Stimulated activated CD4-positive, alpha-beta T cell treated with anti-CD3 and anti-CD28 coated beads, Interleukin-12 subunit alpha, Interleukin-12 subunit beta, amount 100 ng/mL, for 4 hours (primary cell): ENCODE results near the gene DNAJC15.

Source experiments
- DNase-seq: peaks from one replicate; pipeline ENCODE4 v3.0.0-alpha.2; 2020

DNAJC15 gene

DNA sequence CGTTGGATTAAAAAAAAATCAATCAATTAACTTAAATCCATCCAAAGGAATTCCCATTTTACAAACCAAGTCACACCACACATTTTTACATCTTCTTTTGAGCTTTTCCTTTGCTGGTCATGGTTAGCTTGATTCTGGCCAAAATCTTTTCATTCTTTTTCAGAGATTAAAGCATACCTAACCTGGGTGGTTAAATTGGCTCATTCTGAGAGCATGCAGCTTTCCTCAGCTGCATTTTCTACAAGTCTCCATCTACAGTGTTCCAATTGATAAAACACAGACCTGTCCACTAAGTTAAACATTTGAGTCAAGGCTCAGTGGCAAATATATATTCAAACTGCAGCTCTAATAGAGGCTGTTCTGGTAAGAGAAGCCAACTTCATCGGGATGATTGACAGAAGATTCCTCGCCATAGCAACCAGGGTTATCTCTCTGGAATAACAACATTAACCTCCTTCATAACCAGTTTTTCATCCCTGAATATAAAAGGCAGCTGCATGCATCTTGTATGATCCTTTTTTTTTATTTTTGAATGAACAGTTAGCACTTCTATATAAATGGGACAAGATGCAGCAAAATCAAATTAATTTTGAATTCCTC is 106.2 kb downstream of the DNAJC15 start:
- no peak for DNase-seq

DNA sequence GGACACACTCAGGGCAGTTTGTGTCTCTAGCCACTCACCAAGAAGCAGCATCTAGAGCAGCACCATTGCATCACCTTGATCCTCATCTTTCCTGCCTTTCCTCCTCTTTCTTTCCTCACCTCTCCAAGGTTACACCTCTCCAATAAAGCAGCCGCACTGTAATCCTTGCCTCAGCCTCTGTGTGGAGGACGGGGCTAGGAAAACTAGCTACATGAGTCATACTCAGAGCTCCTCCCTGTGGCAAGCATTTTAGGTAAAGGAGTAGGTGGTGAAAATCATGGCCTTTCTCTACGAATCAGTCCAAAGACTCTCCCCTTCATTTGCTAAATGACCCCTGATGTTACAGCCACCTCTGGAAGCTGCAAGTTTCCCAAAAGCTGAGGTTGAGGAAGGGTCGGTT is 108.9 kb downstream of the DNAJC15 start:
- no peak for DNase-seq

DNA sequence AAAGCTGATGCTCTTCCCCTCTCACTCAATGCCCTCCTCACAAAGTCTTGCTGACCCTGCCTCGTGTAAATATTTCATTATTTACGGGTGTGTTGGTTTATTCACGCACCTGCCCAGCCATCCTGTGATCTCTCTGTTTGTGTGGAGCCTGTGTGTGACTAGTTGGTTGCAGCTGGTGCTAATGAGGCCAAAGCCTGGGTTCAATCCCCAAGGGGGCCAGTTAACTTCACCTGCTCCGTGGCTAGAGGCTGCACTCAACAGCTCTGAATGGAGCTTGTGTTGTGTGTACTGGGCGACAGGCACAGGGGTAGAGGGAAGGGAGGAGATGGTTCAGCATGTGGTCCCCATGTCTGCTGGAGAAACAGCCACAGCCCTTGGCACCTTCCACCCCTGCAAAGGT is 109.5 kb downstream of the DNAJC15 start:
- DNase-seq: no peak

DNA sequence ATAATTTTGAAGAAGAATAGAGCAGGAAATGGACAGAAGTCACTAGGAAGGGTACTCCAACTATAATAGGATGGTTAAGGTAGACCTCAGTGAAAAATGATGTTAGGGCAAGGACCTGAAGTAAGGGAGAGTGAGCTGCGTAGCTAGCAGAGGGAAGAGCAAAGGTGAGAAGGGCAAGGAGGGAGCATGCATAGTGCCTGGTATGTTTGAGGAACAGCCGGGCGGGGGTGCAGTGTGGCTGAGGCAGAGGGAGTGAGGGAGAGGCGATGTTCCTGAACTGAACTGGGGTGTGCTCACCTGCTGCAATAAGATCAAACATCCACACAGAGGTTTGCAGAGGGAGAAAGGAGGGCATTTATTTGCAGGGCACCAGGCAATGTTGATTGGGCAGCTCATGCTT is 110.4 kb downstream of the DNAJC15 start:
- no peak for DNase-seq

DNA sequence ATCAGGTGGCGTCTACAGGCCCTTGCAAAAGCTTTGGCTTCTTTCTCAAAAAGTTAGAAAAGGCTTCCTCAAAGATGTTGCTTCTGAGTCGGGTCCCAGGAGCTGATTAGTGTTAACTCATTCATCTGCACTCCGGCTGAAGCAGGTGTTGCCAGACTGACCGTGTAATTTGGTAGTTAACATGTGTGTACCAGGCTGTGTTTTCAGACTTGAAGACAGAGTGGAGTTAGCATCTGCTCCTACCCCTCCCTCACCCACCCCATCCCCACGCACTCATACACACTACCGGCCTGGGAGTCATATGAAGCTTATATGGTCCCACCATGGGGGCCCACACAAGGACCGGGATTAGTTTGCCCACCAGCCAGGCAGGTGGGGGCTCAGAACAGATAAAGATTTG is 111.5 kb downstream of the DNAJC15 start:
- no peak for DNase-seq

DNA sequence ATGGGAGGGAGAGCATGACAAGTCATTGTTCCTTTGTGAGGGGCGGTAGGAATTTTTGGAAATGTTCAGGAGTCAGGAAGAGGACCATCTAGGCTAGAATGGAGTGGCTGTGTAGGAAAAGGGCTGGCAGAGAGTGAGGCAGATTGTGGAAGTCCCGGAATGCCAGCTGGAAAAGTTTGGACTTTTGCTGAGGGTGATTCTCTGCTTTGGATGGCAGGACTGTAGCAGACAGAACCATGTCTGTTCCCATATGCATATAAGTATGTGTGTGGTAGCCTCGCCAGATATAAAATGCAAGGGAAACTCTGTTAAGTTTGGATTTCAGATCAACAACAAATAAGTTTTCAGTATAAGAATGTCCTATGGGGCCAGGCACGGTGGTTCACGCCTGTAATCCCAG is 112.1 kb downstream of the DNAJC15 start:
- DNase-seq: no peak

DNA sequence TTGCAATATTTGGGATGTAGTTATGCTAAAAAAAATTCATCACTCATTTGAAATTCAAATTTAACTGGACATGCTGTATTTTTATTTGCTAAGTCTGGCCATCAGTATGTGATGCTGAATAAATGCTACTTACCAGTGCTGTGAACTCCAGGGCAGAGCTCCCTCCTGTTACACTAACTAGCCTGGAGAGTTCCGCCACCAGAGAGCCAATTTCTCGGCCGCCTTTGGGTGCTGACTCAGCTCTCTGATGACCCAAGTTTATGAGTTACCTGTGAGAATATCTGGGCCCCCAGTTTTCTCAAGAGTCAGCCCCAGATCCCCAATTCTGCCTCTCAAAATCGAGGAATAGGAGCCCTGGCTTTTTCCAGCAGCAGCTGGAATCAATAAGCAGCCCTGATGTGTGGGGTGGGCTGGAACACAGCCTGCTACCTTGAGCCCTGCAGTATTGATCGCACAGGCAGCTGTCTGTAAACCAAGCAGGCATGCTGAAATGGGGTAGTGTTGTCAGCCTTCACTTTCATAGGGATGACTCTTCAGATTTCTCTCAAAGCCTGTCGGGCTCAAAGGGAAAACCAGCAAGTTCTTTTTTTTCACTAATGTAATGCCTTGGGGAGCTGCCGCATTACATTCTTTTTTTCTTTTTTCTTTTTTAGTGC is 113.7 kb downstream of the DNAJC15 start:
- no peak for DNase-seq

DNA sequence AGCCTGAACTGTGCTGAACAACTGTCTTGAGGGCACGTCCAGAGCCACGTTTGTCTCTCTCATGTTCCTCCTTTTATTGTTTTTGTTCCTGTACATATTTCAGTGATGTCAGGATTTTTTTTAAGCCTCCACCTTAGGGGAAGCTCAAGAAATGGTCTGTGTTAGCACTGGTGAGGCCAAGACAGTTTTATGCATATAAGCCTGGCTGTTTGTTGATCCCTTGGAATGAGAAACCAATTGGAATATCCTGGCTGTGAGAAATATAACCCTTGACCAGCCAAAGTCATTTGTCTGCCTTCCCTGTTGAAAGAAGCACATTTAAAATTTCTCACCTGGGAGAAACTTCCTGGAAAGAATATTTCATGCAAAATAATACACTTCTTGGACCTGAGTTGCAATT is 115.8 kb downstream of the DNAJC15 start:
- no peak for DNase-seq

DNA sequence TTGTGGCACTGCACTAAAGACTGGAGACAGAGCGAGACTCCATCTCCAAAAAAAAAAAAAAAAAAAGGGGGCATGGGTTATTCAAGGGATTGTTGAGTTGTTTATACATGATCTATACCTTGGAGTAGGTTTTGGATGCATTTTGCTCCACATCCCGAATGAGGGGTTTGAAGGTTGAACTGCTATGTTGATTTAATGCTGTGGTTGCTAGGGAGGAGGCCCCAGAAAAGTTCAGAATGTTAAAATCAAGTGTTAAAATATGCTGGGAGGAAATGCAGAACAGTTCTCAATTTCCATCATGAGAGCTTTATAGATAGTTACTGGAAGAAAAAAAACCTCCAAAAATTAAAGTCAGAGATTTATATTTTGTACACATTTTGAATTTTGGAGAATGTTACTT is 116.5 kb downstream of the DNAJC15 start:
- DNase-seq: no peak

DNA sequence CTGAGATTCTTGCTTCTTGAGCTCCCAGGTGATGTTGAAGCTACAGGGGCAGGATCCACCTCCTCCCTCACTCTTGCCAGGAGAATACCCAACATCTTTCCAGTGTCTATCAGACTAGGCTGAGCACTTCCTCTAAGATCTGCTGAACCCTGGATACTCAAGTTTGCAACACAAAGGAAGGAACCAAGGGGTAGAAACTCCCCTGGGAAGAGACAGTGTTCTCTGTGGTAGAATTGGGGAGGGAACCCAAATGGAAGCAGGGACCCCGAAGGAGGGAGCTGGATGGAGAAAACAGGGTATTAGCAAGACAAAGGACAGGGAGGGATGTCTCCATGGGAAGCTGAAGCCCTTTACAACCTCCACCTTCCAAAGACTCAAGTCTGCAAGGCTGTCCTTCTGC is 117.6 kb downstream of the DNAJC15 start:
- no peak for DNase-seq

DNA sequence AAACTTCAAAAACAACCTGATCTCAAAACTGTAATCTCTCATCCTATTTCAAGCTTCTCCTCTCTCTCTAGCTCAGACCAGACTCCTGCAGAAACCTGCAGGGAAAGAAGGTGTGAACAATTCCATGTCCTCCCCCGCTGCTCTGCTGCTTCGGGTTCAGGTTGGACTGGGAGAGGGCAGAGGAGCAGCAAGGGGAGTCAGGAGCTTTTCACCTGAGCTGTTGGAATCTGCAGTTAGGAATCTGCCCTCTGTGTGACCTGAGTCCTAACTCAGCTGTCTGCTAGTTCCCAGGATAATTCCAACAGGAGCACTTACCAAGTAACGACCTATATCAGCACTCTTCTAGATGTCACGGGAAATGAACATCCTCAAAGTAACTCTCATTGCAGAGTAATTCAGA is 118.3 kb downstream of the DNAJC15 start:
- DNase-seq: no peak

DNA sequence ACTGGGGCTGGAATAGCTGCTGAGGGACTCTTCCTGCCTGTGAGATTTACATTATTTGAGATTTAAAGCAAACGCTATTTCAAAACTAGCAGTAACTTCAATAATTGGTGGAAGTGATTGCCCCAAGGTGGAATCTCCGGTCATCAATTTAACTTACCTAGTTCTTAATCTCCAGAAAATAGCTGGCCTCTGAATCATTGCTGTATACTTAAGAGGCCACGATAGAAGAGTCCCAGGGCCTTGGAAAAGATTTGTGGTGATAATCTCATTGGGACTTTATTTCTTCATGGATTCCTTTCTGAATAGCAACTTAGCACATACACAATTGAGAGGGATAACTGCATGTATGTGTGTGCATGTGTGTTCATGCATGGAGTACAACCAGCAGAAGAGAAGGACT is 120.2 kb downstream of the DNAJC15 start:
- DNase-seq: no peak

DNA sequence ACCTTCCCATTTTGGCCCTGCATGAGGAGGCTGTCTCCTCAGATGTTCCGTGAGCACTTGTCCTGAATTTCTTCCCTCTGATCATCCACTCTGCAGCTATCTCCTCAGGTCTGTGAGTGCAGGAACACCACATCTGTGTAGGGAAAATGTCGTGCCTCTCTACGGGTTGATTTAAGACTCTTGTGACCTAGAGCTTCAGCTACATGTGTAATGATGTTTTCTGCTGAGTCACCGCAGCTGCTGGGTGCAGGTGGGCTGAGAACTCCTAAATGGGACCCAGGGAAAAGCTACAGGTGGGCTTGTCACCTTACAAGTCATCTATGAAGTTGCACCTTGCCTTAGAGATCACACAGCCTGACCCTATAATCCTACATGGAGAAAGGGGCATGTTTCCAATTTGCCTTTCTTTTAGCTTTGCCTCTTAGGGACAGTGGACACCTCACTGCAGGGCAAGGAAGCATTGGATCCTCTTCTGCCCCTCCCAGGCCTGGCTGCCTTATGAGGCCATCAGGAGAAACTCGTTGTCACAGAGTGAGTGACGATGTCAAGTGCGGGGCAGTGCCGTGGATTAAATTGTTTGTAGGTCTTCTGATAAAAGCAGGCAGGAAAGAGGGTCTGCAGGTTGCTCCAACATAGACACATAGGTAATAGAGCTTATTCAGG is 122.3 kb downstream of the DNAJC15 start:
- no peak for DNase-seq

DNA sequence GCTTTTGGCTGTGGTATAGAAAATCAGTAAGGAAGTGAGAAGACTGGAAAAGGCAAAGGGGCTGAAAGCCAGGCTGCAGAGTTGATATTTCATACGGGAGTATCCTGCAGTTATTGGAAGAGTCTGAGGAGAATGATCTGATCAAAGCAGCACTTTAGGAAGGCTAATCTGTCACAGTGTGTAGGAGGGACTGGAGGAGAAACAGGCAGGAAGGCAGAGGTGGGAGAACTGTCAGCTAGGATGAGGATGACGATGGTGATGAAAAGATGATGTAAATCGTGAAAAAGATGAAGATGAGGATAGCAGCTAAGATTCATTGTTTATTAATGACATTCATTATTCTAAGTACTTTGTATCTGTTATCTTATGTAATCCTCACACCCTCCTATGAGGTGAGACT is 123.0 kb downstream of the DNAJC15 start:
- DNase-seq: no peak

DNA sequence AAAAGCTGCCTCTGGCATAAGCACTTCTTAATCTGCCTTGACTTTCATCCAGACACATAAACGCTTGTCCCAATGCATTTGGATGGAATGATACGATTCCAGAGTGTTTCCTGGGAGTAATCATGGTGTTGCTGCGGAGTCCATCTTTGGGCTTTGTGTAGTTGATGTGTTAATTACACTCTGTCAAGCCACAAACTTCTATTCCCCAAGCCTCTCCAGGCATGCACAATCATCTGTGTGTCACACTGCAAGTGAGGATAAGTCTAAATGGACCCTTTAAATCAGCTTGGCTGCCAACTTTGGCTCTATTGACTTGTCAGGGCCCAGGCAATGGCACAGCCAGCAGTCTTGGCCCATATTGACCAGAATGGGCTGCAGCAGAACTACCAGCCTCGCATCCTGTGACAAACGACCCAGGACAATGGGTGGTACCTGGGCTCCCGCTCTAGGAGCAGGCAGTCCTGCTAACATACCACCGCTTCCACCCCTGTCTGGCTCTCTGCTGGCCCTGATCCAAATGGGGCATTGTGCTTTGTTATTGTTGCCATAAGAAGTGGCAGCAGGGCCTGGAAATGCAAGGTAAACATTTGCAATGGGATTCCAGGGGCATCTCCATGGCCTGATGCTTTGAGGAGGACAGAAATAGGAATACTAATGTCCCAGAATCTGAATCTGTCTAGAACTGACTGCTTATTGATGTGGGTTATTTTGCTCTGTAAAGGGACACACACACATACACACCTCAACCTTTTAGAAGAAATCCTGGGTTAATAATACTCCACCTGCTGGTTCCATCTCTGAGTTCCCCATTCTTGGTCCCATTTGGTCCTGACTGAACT is 127.2 kb downstream of the DNAJC15 start:
- no peak for DNase-seq

DNA sequence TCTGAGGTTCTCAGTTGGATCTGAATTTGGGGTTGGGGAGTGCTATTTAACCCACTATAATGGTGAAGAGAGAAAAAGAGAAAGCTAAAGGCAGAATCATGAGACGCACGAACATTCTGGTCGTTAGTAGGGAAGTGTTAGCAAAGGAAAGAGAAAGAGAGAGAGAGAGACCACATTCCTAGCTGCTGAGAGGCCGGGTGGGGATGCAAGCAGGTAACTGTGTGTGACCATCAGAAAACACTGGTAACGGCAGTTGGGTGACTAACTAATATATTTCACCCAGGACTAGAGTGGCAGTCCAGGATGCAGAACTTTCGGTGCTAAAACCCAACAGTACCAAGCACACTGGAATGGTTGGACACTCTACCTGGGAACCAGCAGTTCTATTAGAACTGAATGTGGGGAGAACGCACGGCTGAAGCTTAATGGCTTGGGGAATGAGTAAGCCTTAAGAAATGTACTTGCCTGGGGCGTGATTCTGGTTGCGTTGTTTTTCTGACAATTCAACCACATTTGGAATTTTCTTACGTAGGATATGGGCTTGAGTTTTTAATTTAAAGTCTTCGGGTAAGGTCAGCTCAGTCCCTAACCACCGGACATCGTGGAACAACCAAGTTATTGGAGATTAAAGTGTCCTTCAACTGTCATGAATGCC is 130.2 kb downstream of the DNAJC15 start:
- DNase-seq: no peak

DNA sequence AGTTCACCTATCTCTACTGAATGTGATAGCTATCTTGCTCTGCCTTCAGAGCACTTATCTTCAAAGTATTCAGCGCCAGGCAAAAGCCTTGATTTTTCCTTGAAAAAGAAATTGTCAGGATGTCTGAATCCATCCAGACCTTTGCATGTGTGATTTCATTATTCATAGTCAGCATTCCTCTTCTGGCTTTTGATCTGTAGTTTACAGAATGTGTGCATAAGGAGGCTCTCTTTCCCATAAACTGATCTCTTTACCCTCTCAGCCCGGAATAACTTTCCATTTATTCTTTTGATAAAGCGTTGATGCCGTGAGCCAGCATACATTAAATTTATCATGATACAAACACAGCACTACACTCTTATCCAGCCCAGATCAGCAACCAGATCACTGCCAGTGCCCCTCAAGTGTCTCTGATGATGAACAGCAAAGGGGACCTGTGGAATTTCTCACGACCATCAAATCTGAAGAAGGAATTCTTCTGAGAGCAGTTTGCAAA is 130.8 kb downstream of the DNAJC15 start:
- no peak for DNase-seq

DNA sequence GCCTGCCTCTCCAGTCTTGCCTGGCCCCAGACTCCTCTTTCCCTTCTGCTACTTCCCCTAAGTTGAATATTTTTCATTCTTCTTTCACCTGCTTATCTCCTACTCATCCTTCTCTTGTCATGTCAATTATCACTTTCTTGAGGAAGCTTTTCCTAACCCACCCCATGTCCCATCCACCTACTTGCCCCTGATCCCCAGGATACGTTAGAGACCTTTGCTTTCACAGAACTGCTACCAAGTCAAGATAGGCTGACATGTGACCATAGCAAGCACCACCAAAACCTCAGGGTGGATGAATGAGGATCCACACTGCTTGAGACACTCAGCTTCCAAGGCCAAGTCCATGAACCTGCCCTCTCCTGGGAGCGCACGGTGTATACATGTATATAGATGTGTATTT is 131.5 kb downstream of the DNAJC15 start:
- DNase-seq: no peak

DNA sequence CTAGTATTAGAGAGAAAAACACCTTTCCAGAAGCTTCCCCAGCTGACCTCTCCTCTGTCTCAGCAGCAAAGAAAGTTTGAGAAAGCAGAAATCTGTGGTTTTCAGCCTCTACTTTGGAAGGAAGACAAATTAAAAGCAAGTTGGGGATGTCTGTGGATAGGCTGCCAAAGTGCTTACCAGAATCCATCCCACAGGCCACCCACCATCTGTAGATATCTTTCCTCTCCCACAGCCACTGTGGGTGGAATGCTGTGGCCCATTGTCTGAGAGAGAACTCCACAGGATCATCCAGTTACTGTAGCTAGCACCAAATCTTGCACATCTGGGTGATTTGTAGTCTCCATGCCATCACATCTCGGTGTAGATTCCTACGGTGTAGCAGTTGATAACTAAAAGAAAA is 133.5 kb downstream of the DNAJC15 start:
- DNase-seq: no peak

DNA sequence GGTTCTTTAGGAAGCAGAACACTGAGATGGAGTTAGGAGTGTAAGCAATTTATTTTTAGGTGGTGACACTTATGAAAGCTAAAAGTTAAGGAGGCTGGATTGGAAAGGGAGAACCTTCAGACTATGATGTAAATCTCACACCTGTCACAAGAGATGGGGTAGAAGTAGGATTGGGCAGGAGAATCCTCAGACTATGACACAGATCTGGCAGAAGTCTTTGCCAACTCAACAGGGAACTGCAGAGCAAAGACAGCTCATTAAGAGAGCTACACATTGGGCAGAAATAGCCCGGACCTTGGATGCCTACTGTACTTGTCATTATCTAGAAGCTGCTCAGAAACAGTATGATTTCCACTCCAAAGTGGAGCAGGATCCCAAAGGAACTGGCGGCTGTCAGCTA is 134.4 kb downstream of the DNAJC15 start:
- no peak for DNase-seq

DNA sequence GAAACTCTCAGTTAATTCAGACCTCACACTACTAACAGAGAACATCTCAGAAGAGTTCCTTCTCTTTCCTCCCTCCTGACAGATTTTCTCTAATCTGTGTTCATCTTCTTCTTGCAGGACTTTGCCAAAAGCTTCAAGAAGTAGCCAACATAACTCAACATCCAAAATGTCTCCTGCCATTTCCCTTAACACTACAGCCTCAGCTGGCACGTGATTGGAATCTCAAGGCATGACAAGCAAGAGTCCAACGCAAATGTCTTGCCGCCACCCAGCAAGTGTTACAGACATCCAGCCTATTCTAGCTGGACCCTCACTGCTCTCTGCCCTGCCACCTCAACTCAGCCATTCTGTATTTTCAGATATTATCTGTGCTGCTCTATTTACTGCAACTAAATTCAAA is 135.1 kb downstream of the DNAJC15 start:
- no peak for DNase-seq

DNA sequence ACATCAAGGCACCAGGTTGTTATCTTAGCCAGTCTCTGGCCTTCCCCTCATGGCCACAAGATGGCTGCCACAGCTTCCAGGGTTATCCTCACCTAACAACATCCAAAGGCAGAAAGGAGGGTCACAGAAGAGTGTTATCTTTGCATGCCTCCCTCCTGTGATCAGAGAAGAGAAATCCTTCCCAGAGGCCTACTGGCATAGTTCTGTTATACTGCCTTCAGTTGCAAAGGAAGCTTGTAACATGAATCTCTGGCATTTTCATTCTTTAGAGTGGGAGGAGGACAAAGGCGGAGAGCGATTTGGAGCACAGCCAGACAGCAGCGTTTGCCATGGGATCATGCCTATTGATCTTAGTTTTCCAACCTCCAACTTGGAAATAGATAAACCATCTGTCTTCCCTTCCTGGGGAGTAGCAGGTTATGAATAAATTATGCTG is 135.7 kb downstream of the DNAJC15 start:
- DNase-seq: no peak
